Renal pelvis (tissue), 12 donors: Measurements from ENCODE around the gene NLE1. TPM values are rescaled to one million over a fixed set of nuclear protein-coding genes. Genes with fewer than 3 reads are reported as not detected.
A peak's percentile ranks its signal among the peaks of the same experiment; 100 is the strongest.
"Not testable (repeated sequence)": the region's sequence is repeated elsewhere in the genome, so short reads cannot be mapped to it uniquely, and the experiment has no call there.

Experiments
- DNase-seq: peaks from one replicate; pipeline ENCODE4 v3.0.0-alpha.2; 2013
- long read RNA-seq, 16 experiments: transcript quantifications; one replicate each; lab custom pipeline, GENCODE V29; 2026
- polyA plus RNA-seq, 3 donors: library from polyadenylated mRNA; unstranded; fragments of 120-200 nt; gene quantifications; one replicate each; pipeline ENCODE4 v1.2.1, GENCODE V29; 2013; ENCODE audit not compliant: insufficient read length in 3 of 3

Gene NLE1
- 10 to 100 TPM; 16.7 to 19.8 (median 18.5) TPM for polyA plus RNA-seq
- long read RNA-seq, donor 1, transcript NLE1-202 (13 exons, 2,588 nt) = major isoform, 5 of 5 reads
- long read RNA-seq, donor 1, partial matches to known transcripts = 0 of 5 reads
- long read RNA-seq, donor 1, other reads (novel, unspliced or antisense) = 0 of 5 reads
- long read RNA-seq, donor 2, full-length matches to known transcripts = 10 of 10 reads
- long read RNA-seq, donor 2, partial matches to known transcripts = 0 of 10 reads
- long read RNA-seq, donor 2, other reads (novel, unspliced or antisense) = 0 of 10 reads
- long read RNA-seq, donor 3, full-length matches to known transcripts = 3 of 3 reads
- long read RNA-seq, donor 3, partial matches to known transcripts = 0 of 3 reads
- long read RNA-seq, donor 3, other reads (novel, unspliced or antisense) = 0 of 3 reads
- long read RNA-seq, donor 4, partial matches to known transcripts = 0 of 3 reads
- long read RNA-seq, donor 4, other reads (novel, unspliced or antisense) = 0 of 3 reads
- long read RNA-seq, donor 5 = 0 reads
- long read RNA-seq, donor 6, full-length matches to known transcripts = 6 of 6 reads
- long read RNA-seq, donor 6, partial matches to known transcripts = 0 of 6 reads
- long read RNA-seq, donor 6, other reads (novel, unspliced or antisense) = 0 of 6 reads
- long read RNA-seq, donor 7, full-length matches to known transcripts = 8 of 8 reads
- long read RNA-seq, donor 7, partial matches to known transcripts = 0 of 8 reads
- long read RNA-seq, donor 7, other reads (novel, unspliced or antisense) = 0 of 8 reads
- long read RNA-seq, donor 8 = 0 reads
- long read RNA-seq, donor 9, full-length matches to known transcripts = 6 of 6 reads
- long read RNA-seq, donor 9, partial matches to known transcripts = 0 of 6 reads
- long read RNA-seq, donor 9, other reads (novel, unspliced or antisense) = 0 of 6 reads
- long read RNA-seq, donor 10 = 0 reads
- long read RNA-seq, donor 11, full-length matches to known transcripts = 3 of 3 reads
- long read RNA-seq, donor 11, partial matches to known transcripts = 0 of 3 reads
- long read RNA-seq, donor 11, other reads (novel, unspliced or antisense) = 0 of 3 reads
- long read RNA-seq, donor 12, full-length matches to known transcripts = 1 of 1 reads
- long read RNA-seq, donor 12, partial matches to known transcripts = 0 of 1 reads
- long read RNA-seq, donor 12, other reads (novel, unspliced or antisense) = 0 of 1 reads
- long read RNA-seq, donor 13, partial matches to known transcripts = 0 of 1 reads
- long read RNA-seq, donor 13, other reads (novel, unspliced or antisense) = 0 of 1 reads
- long read RNA-seq, donor 14 = 0 reads
- long read RNA-seq, donor 15 = 0 reads
- long read RNA-seq, donor 16, partial matches to known transcripts = 0 of 4 reads
- long read RNA-seq, donor 16, other reads (novel, unspliced or antisense) = 0 of 4 reads

- peak; percentile 67 for DNase-seq
These were observed at the start of gene NLE1 for GRCh38 chr17:35141681-35142466. NLE1 (minus strand) TSS chr17:35142303; CDS start chr17:35142275, 28 bp downstream.

- DNase-seq = no peak
These were observed 49.0 kb upstream of the NLE1 start for GRCh38 chr17:35191001-35191695.

GRCh38 chr17:35189291-35189690 lies 47.2 kb upstream of the NLE1 start:
- no peak for DNase-seq

GRCh38 chr17:35188111-35188510 lies 46.0 kb upstream of the NLE1 start:
- DNase-seq = no peak

- no peak for DNase-seq
These were observed 45.4 kb upstream of the NLE1 start for GRCh38 chr17:35187481-35187880.

- DNase-seq = no peak
These were observed 43.7 kb upstream of the NLE1 start for GRCh38 chr17:35185849-35186248.

- no peak for DNase-seq
These were observed 42.2 kb upstream of the NLE1 start for GRCh38 chr17:35184274-35184673.

- no peak for DNase-seq
These were observed 41.2 kb upstream of the NLE1 start for GRCh38 chr17:35183332-35183731.

- DNase-seq = not testable (repeated sequence)
These were observed 37.3 kb upstream of the NLE1 start for GRCh38 chr17:35179379-35179778.

- no peak for DNase-seq
These were observed 34.8 kb upstream of the NLE1 start for GRCh38 chr17:35176897-35177296.

GRCh38 chr17:35175638-35176415 lies 33.7 kb upstream of the NLE1 start:
- no peak for DNase-seq

- no peak for DNase-seq
These were observed 32.8 kb upstream of the NLE1 start for GRCh38 chr17:35174835-35175334.

GRCh38 chr17:35172321-35172720 lies 30.2 kb upstream of the NLE1 start:
- DNase-seq = not testable (repeated sequence)

- DNase-seq = no peak
These were observed 29.7 kb upstream of the NLE1 start for GRCh38 chr17:35171834-35172233.

- peak; percentile 8 for DNase-seq
These were observed 29.1 kb upstream of the NLE1 start for GRCh38 chr17:35170968-35171771.

- no peak for DNase-seq
These were observed 27.8 kb upstream of the NLE1 start for GRCh38 chr17:35169835-35170363.

- no peak for DNase-seq
These were observed 25.6 kb upstream of the NLE1 start for GRCh38 chr17:35167666-35168065.

GRCh38 chr17:35167046-35167445 lies 24.9 kb upstream of the NLE1 start:
- DNase-seq = no peak
